Lower lobe of right lung (tissue), 2 donors: ENCODE data around the gene WSB2. TPM values are rescaled to one million over a fixed set of nuclear protein-coding genes. Genes with fewer than 3 reads are reported as not detected.

Experiments
- ATAC-seq, 2 donors: fragments of 200-7000 bp; cut with Tn5 transposase; one replicate each; pipeline ENCODE4 v1.9.1; 2020 to 2022; ENCODE audit warnings: mild to moderate bottlenecking in 2 of 2, moderate library complexity in 2 of 2
- DNase-seq: peaks from one replicate; pipeline ENCODE4 v3.0.0-alpha.2; 2020
- H3K27ac ChIP-seq: fragments of 200-600 bp; one replicate; pipeline ENCODE4 v1.8.0; 2022
- H3K27me3 ChIP-seq: fragments of 200-600 bp; one replicate; pipeline ENCODE4 v1.8.0; 2022; ENCODE audit warnings: low read depth
- H3K36me3 ChIP-seq: fragments of 200-600 bp; one replicate; pipeline ENCODE4 v1.8.0; 2022; ENCODE audit warnings: mild to moderate bottlenecking
- H3K4me1 ChIP-seq: fragments of 200-600 bp; one replicate; pipeline ENCODE4 v1.8.0; 2022
- H3K4me3 ChIP-seq: fragments of 200-600 bp; one replicate; pipeline ENCODE4 v1.8.0; 2022; ENCODE audit warnings: mild to moderate bottlenecking
- H3K9me3 ChIP-seq: fragments of 200-600 bp; one replicate; pipeline ENCODE4 v1.8.0; 2022
- CTCF ChIP-seq: fragments of 200-600 bp; IDR thresholded peaks from one replicate; pipeline ENCODE4 v1.8.0; 2022; ENCODE audit warnings: antibody characterized with exemption, mild to moderate bottlenecking
- intact Hi-C: fragments of 100-400 bp; cut with DNase I; formaldehyde crosslinking; loops from one replicate; pipeline ENCODE4 v1.11.0; 2022
- total RNA-seq: library from RNA; stranded (reverse); fragmentation: NEBNext Ultra II Directional; extraction: Animal tissue kit (Norgen Biotek cat#: 25700); gene quantifications from one replicate; pipeline ENCODE4 v1.2.1, GENCODE V29; 2021
- donor health status: DM: no; HTN: yes; CAD: no; lungs with severe emphysema.

WSB2 gene
- total RNA-seq, 1 donor from 2014 or later = 75.1 TPM

- Histone ChIP-seq H3K27ac (no peak overlapping the region), H3K4me1 (peaks cover 2% of the 10 kb centered on the region), H3K36me3 (peaks cover 13% of the 10 kb centered on the region), H3K9me3 (no peaks in the 10 kb centered on the region), H3K4me3 (no peak overlapping the region), H3K27me3 (no peaks in the 10 kb centered on the region)
- no peak for TF ChIP-seq CTCF
- intact Hi-C loops = no loop called here
- DNase-seq = no peak
- no peak for ATAC-seq
Observed at GRCh38 chr12:118070650-118071049, 9.7 kb upstream of the WSB2 start.

- no peak for DNase-seq
- Histone ChIP-seq H3K4me3 (no peak overlapping the region), H3K27ac (no peak overlapping the region), H3K27me3 (no peaks in the 10 kb centered on the region), H3K36me3 (peaks cover 13% of the 10 kb centered on the region), H3K9me3 (no peaks in the 10 kb centered on the region), H3K4me1 (peaks cover 22% of the 10 kb centered on the region)
- TF ChIP-seq CTCF = no peak
- intact Hi-C loops = no loop called here
- no peak for ATAC-seq
Observed at GRCh38 chr12:118068445-118068844, 7.5 kb upstream of the WSB2 start.

DNA sequence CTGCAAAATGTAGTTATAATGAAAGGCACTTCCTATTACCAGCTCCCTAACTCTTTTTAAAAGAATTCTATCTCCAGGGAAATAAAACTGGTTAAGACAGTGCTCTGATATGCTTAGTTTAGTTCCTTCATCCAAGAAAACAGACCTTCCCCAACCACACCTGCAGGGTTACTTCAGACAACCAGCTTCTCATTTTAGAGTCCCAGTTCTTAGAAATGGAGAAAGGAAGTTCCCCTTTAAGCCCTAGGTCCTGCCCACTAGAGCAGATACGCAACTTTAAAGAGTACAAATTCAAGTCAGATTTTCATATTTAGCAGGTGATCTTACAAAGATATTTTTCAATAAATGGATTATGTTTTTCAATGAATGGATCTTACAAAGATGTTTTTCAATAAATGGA is 4.4 kb upstream of the WSB2 start:
- intact Hi-C loops = no loop called here
- no peak overlapping the region for H3K27ac ChIP-seq
- no peak for ATAC-seq
- H3K9me3 ChIP-seq = no peaks in the 10 kb centered on the region
- H3K36me3 ChIP-seq = no peaks in the 10 kb centered on the region
- H3K4me1 ChIP-seq = peaks cover 31% of the 10 kb centered on the region
- no peak for TF ChIP-seq CTCF
- no peak for DNase-seq
- no peak overlapping the region for H3K4me3 ChIP-seq
- no peaks in the 10 kb centered on the region for H3K27me3 ChIP-seq

DNA sequence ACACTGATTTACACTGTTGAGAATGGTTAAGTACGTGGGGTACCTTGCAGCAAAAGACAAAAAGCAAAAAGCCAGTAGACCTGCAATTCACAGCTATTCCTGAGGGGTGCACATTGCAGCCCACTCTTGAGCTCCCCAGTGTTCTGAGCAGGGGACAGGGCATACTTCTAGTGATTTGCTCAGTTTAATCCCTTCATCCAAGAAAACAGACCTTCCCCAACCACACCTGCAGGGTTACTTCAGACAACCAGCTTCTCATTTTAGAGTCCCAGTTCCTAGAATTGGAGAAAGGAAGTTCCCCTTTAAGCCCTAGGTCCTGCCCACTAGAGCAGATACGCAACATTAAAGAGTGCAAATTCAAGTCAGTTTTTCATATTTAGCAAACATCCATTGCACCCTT is 3.6 kb upstream of the WSB2 start:
- DNase-seq (no peak), ATAC-seq (no peak)
- no peaks in the 10 kb centered on the region for H3K36me3 ChIP-seq
- peaks cover 36% of the 10 kb centered on the region for H3K4me1 ChIP-seq
- no peak overlapping the region for H3K4me3 ChIP-seq
- H3K27ac ChIP-seq = no peak overlapping the region
- intact Hi-C loops = no loop called here
- H3K27me3 ChIP-seq = no peaks in the 10 kb centered on the region
- TF ChIP-seq CTCF = peak; percentile 22
- H3K9me3 ChIP-seq = no peaks in the 10 kb centered on the region

- Histone ChIP-seq H3K4me3 (no peak overlapping the region), H3K36me3 (no peaks in the 10 kb centered on the region), H3K4me1 (peaks cover 42% of the 10 kb centered on the region), H3K9me3 (no peaks in the 10 kb centered on the region), H3K27me3 (no peaks in the 10 kb centered on the region), H3K27ac (no peak overlapping the region)
- no peak for TF ChIP-seq CTCF
- intact Hi-C loops = no loop called here
- ATAC-seq (no peak), DNase-seq (no peak)
Observed at GRCh38 chr12:118063576-118064391, 2.8 kb upstream of the WSB2 start.
